ENCODE results near the gene MIAT.
"Not testable (repeated sequence)": the region's sequence is repeated elsewhere in the genome, so short reads cannot be mapped to it uniquely, and the experiment has no call there.

MIAT gene

DNA sequence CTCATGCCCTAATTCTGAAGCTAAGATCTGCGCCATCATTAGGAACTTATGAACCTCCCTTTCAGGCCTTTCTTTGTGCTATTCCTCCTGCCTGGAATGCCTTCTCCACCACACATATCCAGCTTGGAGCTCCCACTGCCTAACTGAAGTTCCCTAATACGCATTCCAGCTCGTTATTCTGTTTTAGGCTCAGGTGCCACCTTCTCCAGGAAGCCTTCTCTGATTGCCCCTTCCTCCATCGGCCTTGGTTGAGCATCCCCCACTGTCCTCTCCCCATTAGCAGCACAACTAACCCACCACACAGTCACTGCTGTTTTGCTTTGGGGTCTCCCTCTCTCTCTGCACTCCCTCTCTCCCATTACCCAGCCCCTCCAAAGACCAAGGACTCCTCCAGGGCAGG, 44.7 kb upstream of the MIAT start:
- Histone ChIP-seq H3K4me1 (peaks cover 0 to 7% (median 0%) of the 10 kb centered on the region in 4 donors), H3K27ac (no peak overlapping the region), H3K9me3 (no peaks in the 10 kb centered on the region), H3K4me3 (no peak overlapping the region), H3K36me3 (no peaks in the 10 kb centered on the region), H3K27me3 (peaks cover 0 to 38% of the 10 kb centered on the region in 2 donors)
- no peak for DNase-seq
- TF ChIP-seq, protein P1, sequence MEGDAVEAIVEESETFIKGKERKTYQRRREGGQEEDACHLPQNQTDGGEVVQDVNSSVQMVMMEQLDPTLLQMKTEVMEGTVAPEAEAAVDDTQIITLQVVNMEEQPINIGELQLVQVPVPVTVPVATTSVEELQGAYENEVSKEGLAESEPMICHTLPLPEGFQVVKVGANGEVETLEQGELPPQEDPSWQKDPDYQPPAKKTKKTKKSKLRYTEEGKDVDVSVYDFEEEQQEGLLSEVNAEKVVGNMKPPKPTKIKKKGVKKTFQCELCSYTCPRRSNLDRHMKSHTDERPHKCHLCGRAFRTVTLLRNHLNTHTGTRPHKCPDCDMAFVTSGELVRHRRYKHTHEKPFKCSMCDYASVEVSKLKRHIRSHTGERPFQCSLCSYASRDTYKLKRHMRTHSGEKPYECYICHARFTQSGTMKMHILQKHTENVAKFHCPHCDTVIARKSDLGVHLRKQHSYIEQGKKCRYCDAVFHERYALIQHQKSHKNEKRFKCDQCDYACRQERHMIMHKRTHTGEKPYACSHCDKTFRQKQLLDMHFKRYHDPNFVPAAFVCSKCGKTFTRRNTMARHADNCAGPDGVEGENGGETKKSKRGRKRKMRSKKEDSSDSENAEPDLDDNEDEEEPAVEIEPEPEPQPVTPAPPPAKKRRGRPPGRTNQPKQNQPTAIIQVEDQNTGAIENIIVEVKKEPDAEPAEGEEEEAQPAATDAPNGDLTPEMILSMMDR (IDR thresholded peaks at IDR 0.05) = no peak
- intact Hi-C loops (cut with DNase I; ENCODE audit: low total_unique reads) = no loop called here

- not testable (repeated sequence) for H3K36me3 ChIP-seq, DNase-seq
- H3K27me3 ChIP-seq = peaks cover 0 to 45% of the 10 kb centered on the region in 2 donors
Measured at GRCh38 chr22:26613753-26614152, 43.6 kb upstream of the MIAT start.

GRCh38 chr22:26614322-26614721, 43.1 kb upstream of the MIAT start:
- TF ChIP-seq, protein P1 (IDR thresholded peaks at IDR 0.05) = no peak
- H3K4me3 ChIP-seq = no peak overlapping the region
- peaks cover 0 to 46% of the 10 kb centered on the region in 2 donors for H3K27me3 ChIP-seq
- intact Hi-C loops (cut with DNase I; ENCODE audit: low total_unique reads) = no loop called here
- H3K36me3 ChIP-seq = no peaks in the 10 kb centered on the region
- H3K4me1 ChIP-seq = peaks cover 0 to 7% (median 0%) of the 10 kb centered on the region in 4 donors
- DNase-seq = no peak
- H3K9me3 ChIP-seq = no peaks in the 10 kb centered on the region
- no peak overlapping the region for H3K27ac ChIP-seq

More at GRCh38 chr22:26613753-26614152, 43.6 kb upstream of the MIAT start:
- intact Hi-C loops (cut with DNase I; ENCODE audit: low total_unique reads); H3K27ac ChIP-seq; H3K4me3 ChIP-seq; H3K9me3 ChIP-seq; H3K4me1 ChIP-seq: not testable (repeated sequence)

DNA sequence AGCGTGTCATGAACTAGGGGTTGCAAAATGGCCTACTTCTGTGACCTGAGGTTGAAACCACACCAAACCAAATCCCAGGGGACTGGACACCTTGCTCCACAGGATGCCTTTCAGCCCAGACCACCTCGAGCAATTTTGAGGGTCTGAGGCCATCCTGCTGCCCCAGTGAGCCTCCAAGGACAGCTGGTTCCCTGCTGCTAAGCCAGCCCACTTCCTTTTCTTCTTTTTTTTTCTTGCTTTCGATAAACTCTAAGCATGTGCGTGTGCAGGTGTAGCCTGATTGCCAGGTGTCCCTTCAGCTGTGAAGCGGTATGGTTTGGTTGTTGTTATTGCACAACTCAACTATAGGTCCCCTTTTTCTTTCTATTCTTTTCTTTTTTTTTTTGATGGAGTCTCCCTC, 42.2 kb upstream of the MIAT start:
- peaks cover 0 to 7% (median 0%) of the 10 kb centered on the region in 4 donors for H3K4me1 ChIP-seq
- H3K4me3 ChIP-seq = no peak overlapping the region
- intact Hi-C loops (cut with DNase I; ENCODE audit: low total_unique reads) = no loop called here
- no peaks in the 10 kb centered on the region for H3K36me3 ChIP-seq
- peaks cover 0 to 50% of the 10 kb centered on the region in 2 donors for H3K27me3 ChIP-seq
- no peak overlapping the region for H3K27ac ChIP-seq
- DNase-seq = no peak
- no peaks in the 10 kb centered on the region for H3K9me3 ChIP-seq
- TF ChIP-seq, protein P1 (IDR thresholded peaks at IDR 0.05) = no peak

DNA sequence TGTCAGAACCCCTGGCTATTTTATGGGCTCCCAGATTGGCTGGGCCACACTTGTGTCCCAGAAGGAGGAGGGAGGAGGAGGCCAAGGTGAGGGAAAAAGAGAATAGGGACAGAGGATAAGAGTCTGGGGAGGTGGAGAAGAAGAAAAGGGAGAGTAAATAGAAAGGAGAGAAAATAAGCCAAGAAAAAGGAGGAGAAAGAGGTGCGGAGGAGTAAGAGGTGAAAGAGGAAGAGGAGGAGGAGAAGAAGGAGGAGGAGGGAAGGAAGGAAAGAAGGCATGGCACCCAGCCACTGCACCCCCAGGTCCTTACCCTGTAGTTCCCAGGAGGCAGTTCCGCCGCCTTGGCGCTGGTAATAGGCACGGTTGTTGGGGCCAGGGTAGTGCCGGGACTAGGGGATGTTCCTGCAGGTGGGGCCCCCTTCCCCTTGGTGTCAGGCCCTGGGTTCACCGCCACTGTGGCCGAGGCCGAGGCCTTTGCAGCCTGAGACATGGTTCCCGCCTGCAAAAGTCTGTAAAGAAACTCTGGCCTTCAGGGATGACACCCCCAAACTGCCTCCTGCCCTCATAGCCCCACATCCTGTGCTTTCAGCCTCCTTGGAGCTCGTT, 41.5 kb upstream of the MIAT start:
- H3K4me3 ChIP-seq = no peak overlapping the region
- no peaks in the 10 kb centered on the region for H3K4me1 ChIP-seq
- DNase-seq = no peak
- peaks cover 0 to 50% of the 10 kb centered on the region in 2 donors for H3K27me3 ChIP-seq
- TF ChIP-seq, protein P1 (IDR thresholded peaks at IDR 0.05) = no peak
- H3K36me3 ChIP-seq = no peaks in the 10 kb centered on the region
- H3K9me3 ChIP-seq = no peaks in the 10 kb centered on the region
- H3K27ac ChIP-seq = no peak overlapping the region
- intact Hi-C loops (cut with DNase I; ENCODE audit: low total_unique reads) = no loop called here

- intact Hi-C loops (cut with DNase I; ENCODE audit: low total_unique reads) = no loop called here
- TF ChIP-seq, protein P1 (IDR thresholded peaks at IDR 0.05) = no peak
- Histone ChIP-seq H3K27ac (no peak overlapping the region), H3K4me3 (no peak overlapping the region), H3K36me3 (no peaks in the 10 kb centered on the region), H3K4me1 (no peaks in the 10 kb centered on the region), H3K27me3 (peaks cover 0 to 50% of the 10 kb centered on the region in 2 donors), H3K9me3 (no peaks in the 10 kb centered on the region)
- DNase-seq = no peak
Measured at GRCh38 chr22:26616650-26617049, 40.7 kb upstream of the MIAT start.

All from tibial artery (tissue), 4 donors.